Kidney epithelial cell (primary cell): ENCODE results near the gene CYTH1. TPM values are rescaled to one million over a fixed set of nuclear protein-coding genes. Genes with fewer than 3 reads are reported as not detected.
A peak's percentile ranks its signal among the peaks of the same experiment; 100 is the strongest.
"Not testable (repeated sequence)": the region's sequence is repeated elsewhere in the genome, so short reads cannot be mapped to it uniquely, and the experiment has no call there.

Source experiments
- DNase-seq: peaks from one replicate; pipeline ENCODE4 v3.0.0-alpha.2; 2010; ENCODE audit warnings: low read depth
- H3K27me3 ChIP-seq: 2 replicates; pipeline ENCODE4 v1.6.0; 2011; ENCODE audit warnings: low read length; ENCODE audit not compliant: control insufficient read depth, insufficient read depth
- H3K36me3 ChIP-seq: 2 replicates; pipeline ENCODE4 v1.5.1; 2011; ENCODE audit warnings: low read length; ENCODE audit not compliant: control insufficient read depth, insufficient read depth
- H3K4me3 ChIP-seq: 2 replicates; pipeline ENCODE4 v1.5.1; 2011; ENCODE audit warnings: low read depth, mild to moderate bottlenecking, control low read depth, low read length
- total RNA-seq: library from RNA; depleted of rRNA; stranded (reverse); fragments of >200 nt; gene quantifications from 2 replicates; pipeline ENCODE4 v1.2.3, GENCODE V29; 2015
- TF ChIP-seq, protein P1 (sequence below): IDR thresholded peaks from 2 replicates; pipeline ENCODE4 v1.5.1; 2011; ENCODE audit warnings: mild to moderate bottlenecking, moderate library complexity, low read length, control low read depth, inconsistent platforms; ENCODE audit not compliant: insufficient read depth, poor library complexity, severe bottlenecking

CYTH1 gene
- total RNA-seq, 1 donor from 2014 or later: 34.1 TPM

- Histone ChIP-seq H3K36me3 (no peaks in the 10 kb centered on the region), H3K4me3 (no peak overlapping the region), H3K27me3 (no peaks in the 10 kb centered on the region)
- TF ChIP-seq, protein P1, sequence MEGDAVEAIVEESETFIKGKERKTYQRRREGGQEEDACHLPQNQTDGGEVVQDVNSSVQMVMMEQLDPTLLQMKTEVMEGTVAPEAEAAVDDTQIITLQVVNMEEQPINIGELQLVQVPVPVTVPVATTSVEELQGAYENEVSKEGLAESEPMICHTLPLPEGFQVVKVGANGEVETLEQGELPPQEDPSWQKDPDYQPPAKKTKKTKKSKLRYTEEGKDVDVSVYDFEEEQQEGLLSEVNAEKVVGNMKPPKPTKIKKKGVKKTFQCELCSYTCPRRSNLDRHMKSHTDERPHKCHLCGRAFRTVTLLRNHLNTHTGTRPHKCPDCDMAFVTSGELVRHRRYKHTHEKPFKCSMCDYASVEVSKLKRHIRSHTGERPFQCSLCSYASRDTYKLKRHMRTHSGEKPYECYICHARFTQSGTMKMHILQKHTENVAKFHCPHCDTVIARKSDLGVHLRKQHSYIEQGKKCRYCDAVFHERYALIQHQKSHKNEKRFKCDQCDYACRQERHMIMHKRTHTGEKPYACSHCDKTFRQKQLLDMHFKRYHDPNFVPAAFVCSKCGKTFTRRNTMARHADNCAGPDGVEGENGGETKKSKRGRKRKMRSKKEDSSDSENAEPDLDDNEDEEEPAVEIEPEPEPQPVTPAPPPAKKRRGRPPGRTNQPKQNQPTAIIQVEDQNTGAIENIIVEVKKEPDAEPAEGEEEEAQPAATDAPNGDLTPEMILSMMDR: no peak
- no peak for DNase-seq
These were observed 1.7 kb upstream of the CYTH1 start for GRCh38 chr17:78783711-78784324.

GRCh38 chr17:78781104-78781892 lies 775 bp downstream of the CYTH1 start:
- no peak for DNase-seq
- no peaks in the 10 kb centered on the region for H3K27me3 ChIP-seq
- no peaks in the 10 kb centered on the region for H3K36me3 ChIP-seq
- H3K4me3 ChIP-seq: peak overlapping the region; percentile 71
- TF ChIP-seq, protein P1: no peak

- Histone ChIP-seq H3K4me3 (no peak overlapping the region), H3K36me3 (no peaks in the 10 kb centered on the region), H3K27me3 (no peaks in the 10 kb centered on the region)
- TF ChIP-seq, protein P1: no peak
- no peak for DNase-seq
These were observed 1.7 kb downstream of the CYTH1 start for GRCh38 chr17:78780335-78780734.

DNA sequence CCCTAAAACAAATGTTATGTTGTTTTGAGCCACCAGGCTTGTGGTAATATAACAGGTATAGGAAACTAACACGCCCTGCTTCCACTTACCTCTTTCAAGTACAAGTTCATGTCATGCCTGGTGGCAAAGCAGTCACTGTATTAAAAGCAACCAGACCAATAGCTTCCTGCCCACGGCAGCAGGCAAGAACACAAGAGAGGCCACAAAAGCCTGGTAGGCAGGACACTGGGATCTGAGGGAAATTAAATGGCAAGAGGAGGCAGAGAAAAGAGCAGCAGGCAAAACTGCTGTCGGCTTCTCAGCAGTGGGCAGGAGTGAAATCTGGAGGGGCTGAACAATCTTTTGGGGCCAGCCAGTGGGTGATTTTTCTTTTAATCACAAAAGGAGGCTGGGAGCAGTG lies 2.2 kb downstream of the CYTH1 start:
- Histone ChIP-seq H3K4me3 (no peak overlapping the region), H3K27me3 (no peaks in the 10 kb centered on the region), H3K36me3 (no peaks in the 10 kb centered on the region)
- DNase-seq: no peak
- TF ChIP-seq, protein P1: no peak

- DNase-seq, H3K27me3 ChIP-seq, H3K4me3 ChIP-seq, H3K36me3 ChIP-seq: not testable (repeated sequence)
These were observed 2.8 kb downstream of the CYTH1 start for GRCh38 chr17:78779286-78779651.

DNA sequence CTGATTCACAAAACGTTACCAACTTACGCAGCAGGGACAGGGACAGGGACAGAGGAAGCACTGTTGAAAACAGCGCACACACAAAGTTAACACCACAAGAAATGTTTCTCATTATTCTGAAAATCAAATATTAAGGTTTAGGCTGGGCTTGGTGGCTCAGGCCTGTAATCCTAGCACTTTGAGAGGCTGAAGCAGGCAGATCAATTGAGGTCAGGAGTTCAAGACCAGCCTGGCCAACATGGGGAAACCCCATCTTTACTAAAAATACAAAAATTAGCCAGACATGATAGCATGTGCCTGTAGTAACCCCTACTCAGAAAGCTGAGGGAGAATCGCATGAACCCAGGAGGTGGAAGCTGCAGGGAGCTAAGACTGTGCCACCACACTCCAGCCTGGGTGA lies 4.2 kb downstream of the CYTH1 start:
- no peaks in the 10 kb centered on the region for H3K27me3 ChIP-seq
- DNase-seq: no peak
- no peaks in the 10 kb centered on the region for H3K36me3 ChIP-seq
- TF ChIP-seq, protein P1: no peak
- H3K4me3 ChIP-seq: no peak overlapping the region
